Measurements from ENCODE around the gene CFAP99.

- TF ChIP-seq YY1 (IDR thresholded peaks at IDR 0.05; ENCODE audit: insufficient read depth, insufficient read length) (no peak), ZNF274 (IDR thresholded peaks at IDR 0.05; ENCODE audit: low read depth, low read length) (no peak), SUZ12 (IDR thresholded peaks at IDR 0.05; ENCODE audit: extremely low read depth, insufficient read depth, insufficient read length) (no peak)
Measured at GRCh38 chr4:2462992-2463762, 44.4 kb downstream of the CFAP99 start.

Data from NT2/D1 (cell line).